Activated CD4-positive, alpha-beta T cell treated with anti-CD3 and anti-CD28 coated beads, Interleukin-2, amount 50 U/mL, for 48 hours (primary cell): ENCODE data around the gene HS3ST4.
A peak's percentile ranks its signal among the peaks of the same experiment; 100 is the strongest.
"Not testable (repeated sequence)": the region's sequence is repeated elsewhere in the genome, so short reads cannot be mapped to it uniquely, and the experiment has no call there.

ENCODE experiments used
- DNase-seq, 2 experiments: peaks; one replicate each; pipeline ENCODE4 v3.0.0-alpha.2; 2020

Gene HS3ST4

GRCh38 chr16:25734430-25735385 lies 42.9 kb downstream of the HS3ST4 start:
- no peak for DNase-seq

DNA sequence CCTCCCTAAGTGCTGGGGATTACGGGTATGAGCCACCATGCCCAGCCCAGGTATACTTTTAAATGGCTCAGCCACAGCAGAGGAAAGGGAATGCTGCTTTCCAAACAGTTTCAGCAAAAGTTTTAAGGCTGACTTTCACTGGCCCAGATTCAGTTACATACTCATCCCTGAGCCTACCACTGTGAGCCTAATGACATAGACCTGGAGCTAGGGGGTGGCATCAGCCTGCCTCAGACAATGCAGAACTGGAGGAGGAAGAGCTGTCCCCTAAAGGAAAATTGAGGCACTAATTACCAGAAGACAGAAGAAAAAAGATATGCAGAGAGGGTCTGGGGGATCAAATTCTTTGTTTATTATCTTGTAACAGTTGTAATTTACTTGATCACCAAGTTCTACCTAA lies 43.9 kb downstream of the HS3ST4 start:
- no peak for DNase-seq

- DNase-seq = peak; percentile 9 to 10
Measured at GRCh38 chr16:25747160-25747758, 55.5 kb downstream of the HS3ST4 start.

GRCh38 chr16:25748092-25748654 lies 56.4 kb downstream of the HS3ST4 start:
- DNase-seq = no peak

DNA sequence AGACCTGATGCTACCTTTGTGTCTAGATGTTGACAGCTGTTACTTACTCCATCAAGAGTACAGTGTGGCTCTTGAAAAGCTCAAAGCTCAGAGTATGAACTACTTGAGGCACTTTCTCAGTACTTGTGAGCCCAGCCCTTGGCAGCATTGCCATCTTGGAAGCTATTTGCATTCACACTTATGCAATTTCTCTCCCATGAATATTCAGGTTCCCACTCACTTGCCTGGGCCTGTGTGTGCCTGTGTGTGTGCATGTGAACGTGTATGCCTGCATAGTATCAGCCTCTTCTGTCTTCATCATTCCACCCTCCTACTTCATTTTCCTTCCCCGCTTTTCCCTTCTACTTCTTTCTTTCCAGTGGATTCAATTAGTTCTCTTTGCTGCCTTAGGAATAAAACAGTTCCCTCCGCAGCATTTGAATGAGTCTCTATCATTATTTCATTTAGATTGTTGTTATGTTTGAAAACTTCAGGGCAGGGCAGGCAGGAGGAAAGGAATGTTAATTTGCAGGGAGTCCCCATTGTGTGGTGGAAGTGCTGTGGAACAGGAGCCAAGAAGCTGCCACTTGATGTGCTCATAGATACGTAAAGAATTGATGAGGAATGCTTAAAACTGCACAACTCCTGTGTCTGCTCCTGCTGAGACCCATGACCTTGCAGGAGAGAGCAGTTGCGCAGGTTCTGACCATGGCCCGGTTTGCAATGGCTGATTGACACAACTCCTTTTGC lies 58.9 kb downstream of the HS3ST4 start:
- DNase-seq = no peak

GRCh38 chr16:25751230-25751835 lies 59.6 kb downstream of the HS3ST4 start:
- no peak for DNase-seq

- DNase-seq = no peak
Measured at GRCh38 chr16:25764466-25764865, 72.7 kb downstream of the HS3ST4 start.

- DNase-seq = no peak
Measured at GRCh38 chr16:25771216-25771615, 79.5 kb downstream of the HS3ST4 start.

DNA sequence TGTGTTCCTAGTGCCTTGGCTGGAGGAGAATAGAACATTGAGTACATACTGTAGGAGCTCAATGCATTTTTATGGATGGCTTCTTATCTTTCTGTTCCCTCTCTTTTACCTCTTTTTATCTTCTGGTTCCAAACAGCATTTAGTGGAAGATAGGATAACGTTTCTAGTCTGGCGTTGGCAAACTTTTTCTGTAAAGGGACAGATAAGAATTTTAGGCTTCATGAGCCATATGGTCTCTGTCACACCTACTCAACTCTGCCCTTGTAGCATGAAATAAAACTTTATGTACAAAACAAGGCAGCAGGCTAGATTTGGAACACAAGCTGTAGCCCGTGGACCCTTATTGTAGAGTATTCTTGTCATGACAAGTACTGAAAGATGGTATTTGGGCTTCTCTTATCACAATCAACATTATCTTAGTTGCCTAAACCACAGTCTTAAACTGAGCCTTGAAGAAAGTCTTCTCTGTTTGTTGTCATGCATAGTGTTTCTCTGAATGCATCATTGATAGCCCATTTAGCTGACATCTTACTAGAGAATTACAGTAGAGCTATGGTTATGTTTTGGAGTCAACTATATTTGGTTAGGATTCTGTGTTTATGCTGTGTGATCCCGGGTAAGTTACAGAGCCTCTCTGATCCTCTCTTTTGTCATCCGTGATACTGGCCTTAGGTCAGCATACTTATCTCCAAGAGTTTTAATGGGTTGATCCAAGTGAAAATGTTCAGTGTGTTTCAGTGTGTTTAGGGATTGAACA lies 80.2 kb downstream of the HS3ST4 start:
- DNase-seq = no peak

DNA sequence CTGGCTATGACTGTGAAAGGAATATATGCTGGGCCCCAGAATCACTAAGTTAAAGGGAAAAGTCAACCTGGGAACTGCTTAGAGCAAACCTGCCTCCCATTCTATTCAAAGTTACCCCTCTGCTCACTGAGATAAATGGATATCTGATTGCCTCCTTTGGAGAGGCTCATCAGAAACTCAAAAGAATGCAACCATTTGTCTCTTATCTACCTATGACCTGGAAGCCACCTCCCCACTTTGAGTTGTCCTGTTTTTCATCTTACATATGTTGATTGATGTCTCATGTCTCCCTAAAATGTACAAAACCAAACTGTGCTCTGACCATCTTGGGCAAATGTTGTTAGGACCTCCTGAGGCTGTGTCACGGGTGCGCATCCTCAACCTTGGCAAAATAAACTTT lies 84.5 kb downstream of the HS3ST4 start:
- not testable (repeated sequence) for DNase-seq

DNA sequence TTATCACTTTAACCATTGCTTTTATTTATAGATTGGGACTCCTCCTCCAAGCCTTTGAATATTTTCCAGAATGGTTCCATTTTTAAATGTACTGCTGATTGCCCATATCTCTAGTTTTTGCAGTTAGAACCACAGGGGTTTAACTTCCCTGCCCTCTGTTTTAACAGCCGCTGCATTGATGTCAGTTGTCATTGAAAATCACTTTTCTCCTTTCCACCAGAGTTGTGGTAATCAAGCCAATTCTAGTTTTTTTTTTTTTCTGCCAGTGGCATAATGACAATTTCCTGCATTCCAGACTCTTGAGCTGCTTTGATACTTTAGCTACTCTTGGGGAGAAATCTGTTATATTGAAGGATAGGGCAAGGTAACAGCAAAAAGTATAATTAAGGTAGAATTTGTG lies 91.5 kb downstream of the HS3ST4 start:
- no peak for DNase-seq

- no peak for DNase-seq
Measured at GRCh38 chr16:25785361-25785760, 93.6 kb downstream of the HS3ST4 start.

DNA sequence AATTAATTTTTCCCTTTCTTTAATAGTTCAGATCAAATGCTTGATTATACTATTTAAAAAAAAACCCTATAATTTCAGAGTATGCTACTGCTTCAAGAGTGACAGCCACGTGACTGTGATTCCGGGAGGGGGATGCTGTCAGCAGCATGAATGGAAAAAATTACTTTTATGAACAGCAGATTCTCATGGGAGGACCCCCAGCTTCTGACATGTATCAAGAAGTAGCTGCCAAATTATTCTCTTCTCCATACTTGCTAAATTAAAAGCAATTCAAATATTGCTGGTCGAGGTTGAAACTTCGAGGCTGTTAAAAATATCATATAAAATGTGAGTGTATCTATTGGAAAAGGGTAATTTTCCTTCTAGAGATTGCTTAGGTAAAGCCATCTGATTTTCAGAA lies 95.0 kb downstream of the HS3ST4 start:
- no peak for DNase-seq

DNA sequence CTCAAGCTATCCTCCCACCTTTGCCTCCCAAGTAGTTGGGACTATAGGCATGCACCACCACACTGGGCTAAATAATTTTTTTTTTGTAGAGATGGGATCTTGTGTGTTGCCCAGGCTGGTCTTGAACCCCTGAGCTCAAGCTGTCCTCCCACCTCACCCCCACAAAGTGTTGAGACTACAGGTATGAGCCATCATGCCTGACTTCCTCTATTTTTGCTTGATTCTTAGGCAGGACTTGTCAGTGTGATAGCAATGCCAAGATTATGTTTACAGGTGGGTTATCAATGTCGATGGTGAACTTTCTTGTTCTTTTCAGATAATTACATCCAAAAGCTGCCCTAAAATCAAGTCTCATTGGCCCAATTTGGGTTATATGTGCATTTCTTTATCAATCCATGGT lies 96.9 kb downstream of the HS3ST4 start:
- DNase-seq = no peak

DNA sequence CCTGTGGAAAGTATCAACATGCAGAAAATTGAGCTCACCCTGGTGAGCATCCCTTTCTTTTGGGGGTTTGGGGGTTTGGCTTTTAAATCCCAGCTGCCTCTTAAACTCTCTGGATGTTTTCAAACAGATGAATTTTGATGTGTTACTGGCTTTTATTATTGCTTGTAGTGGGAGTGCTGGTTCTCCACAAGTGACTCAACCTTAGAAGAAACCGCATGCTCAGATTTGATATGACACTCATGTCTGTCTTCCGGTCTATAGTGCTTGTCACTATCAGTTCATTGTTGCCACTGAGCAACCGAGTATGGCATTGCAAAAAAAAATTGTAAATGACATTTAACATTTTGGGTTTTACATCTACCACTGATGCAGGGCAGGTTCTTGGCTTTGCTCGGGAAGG lies 104.5 kb downstream of the HS3ST4 start:
- DNase-seq = no peak

- DNase-seq = no peak
Measured at GRCh38 chr16:25798065-25798464, 106.3 kb downstream of the HS3ST4 start.

DNA sequence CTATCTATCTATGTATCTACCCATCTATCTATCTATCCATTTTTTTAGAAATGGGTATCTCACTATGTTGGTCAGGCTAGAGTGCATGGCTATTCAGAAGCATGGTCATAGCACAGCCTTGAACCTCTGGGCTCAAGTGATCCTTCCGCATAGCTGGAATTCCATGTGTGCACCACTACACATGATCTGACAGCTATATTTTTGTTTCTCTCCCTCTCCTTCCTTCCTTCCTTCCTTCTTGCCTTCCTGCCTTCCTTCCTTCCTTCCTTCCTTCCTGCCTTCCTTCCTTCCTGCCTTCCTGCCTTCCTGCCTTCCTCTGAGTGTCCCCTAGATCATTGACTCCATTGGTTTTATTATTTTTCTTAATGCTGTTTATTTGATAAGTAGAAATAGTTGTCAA lies 108.1 kb downstream of the HS3ST4 start:
- DNase-seq = no peak

DNA sequence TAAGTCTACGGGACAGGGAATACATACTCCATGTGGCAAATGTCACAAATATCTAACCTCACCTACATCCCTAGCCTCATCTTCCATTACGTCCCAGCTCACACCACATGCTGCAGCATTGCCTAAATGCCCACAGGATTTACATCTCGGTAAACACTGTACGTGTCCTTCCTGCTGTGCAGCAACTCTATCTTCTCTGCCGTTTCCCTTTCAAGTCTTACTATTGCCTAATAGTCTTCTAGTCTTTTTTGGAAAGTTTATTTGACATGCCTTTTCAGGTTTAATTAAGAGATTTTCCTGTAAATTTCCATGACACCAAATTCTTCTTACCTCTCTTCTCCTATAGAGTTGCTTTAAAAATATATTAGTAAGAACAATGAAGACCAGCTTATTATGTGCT lies 120.5 kb downstream of the HS3ST4 start:
- DNase-seq = no peak

- DNase-seq = no peak
Measured at GRCh38 chr16:25817295-25817694, 125.5 kb downstream of the HS3ST4 start.

GRCh38 chr16:25817876-25818275 lies 126.1 kb downstream of the HS3ST4 start:
- DNase-seq = no peak

- DNase-seq = no peak
Measured at GRCh38 chr16:25823891-25824290, 132.1 kb downstream of the HS3ST4 start.

DNA sequence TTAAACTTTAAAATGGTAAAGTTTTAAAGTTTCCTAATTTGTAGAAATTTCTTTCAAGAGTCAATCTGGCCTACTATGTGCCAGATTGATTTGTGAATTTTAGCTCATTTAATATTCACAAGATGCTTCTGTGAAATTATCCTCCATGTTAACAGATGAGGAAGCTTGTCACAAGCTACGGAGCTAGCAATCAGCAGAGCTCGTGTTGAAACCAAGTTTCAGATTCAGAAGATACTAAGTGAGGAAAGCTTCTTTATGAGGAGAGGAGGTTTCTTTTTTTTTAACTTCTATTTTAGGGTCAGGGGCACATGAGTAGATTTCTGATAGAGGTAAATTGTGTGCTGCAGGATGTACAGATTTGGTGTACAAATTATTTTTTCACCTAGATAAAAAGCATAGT lies 135.9 kb downstream of the HS3ST4 start:
- DNase-seq = no peak
